Aorta (tissue), 5 donors: ENCODE results near the gene CACNB3. TPM values are rescaled to one million over a fixed set of nuclear protein-coding genes. Genes with fewer than 3 reads are reported as not detected.

Source experiments
- ATAC-seq: fragments of 200-7000 bp; cut with Tn5 transposase; one replicate; pipeline ENCODE4 v1.9.1; 2022; ENCODE audit warnings: moderate library complexity; ENCODE audit not compliant: low FRiP score
- DNase-seq, 2 donors: peaks; one replicate each; pipeline ENCODE4 v3.0.0-alpha.2; 2020
- H3K27ac ChIP-seq, 2 donors: one replicate each; pipeline ENCODE4 v1.5.1; 2013; ENCODE audit warnings: low read length in 2 of 2, mild to moderate bottlenecking in 2 of 2, moderate library complexity in 2 of 2, control low read depth in 1 of 2, inconsistent platforms in 1 of 2, low read depth in 1 of 2
- H3K27me3 ChIP-seq, 2 donors: one replicate each; pipeline ENCODE4 v1.6.1; 2013; ENCODE audit warnings: control low read depth in 1 of 2, low read length in 1 of 2, mild to moderate bottlenecking in 1 of 2, moderate library complexity in 1 of 2; ENCODE audit not compliant: insufficient read depth in 2 of 2, control insufficient read depth in 1 of 2
- H3K36me3 ChIP-seq, 2 donors: one replicate each; pipeline ENCODE4 v1.6.1; 2013; ENCODE audit warnings: control low read depth in 1 of 2, low read length in 1 of 2, mild to moderate bottlenecking in 1 of 2; ENCODE audit not compliant: insufficient read depth in 2 of 2, control insufficient read depth in 1 of 2
- H3K4me1 ChIP-seq, 2 donors: one replicate each; pipeline ENCODE4 v1.6.1; 2013; ENCODE audit warnings: low read length in 2 of 2, control low read depth in 1 of 2, mild to moderate bottlenecking in 1 of 2, moderate library complexity in 1 of 2; ENCODE audit not compliant: insufficient read depth in 2 of 2, control insufficient read depth in 1 of 2
- H3K4me3 ChIP-seq, 2 donors: one replicate each; pipeline ENCODE4 v1.5.1; 2013; ENCODE audit warnings: low read length in 2 of 2, control low read depth in 1 of 2, mild to moderate bottlenecking in 1 of 2
- H3K9me3 ChIP-seq: one replicate; pipeline ENCODE4 v1.6.1; 2013; ENCODE audit warnings: mild to moderate bottlenecking, low read length; ENCODE audit not compliant: control insufficient read depth
- WGBS, 2 donors: extraction: QIAGEN DNeasy Blood & Tissue Kit; methylation state at CpG; one replicate each; pipeline ENCODE4 v1.1.7; 2013; 5-methylcytosine and 5-hydroxymethylcytosine counted together
- intact Hi-C, 2 donors: fragments of 100-400 bp; cut with DNase I; formaldehyde crosslinking; loops; one replicate each; pipeline versions ENCODE4 v1.14.2 to v1.15.0; 2022
- polyA plus RNA-seq, 2 donors: library from polyadenylated mRNA; stranded (reverse); fragments of 200-250 nt; gene quantifications; one replicate each; pipeline ENCODE4 v1.2.3, GENCODE V29; 2013
- total RNA-seq, 2 donors: library from RNA; stranded (reverse); fragmentation: NEBNext Ultra II Directional; extraction: Animal tissue kit (Norgen Biotek cat#: 25700); gene quantifications; one replicate each; pipeline ENCODE4 v1.2.1, GENCODE V29; 2021
- donor health status: healthy with polysubstance abuse.
- donor health status: Bipolar disorder and iron deficiency.
- donor health status: DM: no; HTN: no; CAD: no.
- donor health status: DM: no; HTN: no; CAD: no.
- donor health status: DM: yes; HTN: yes; CAD: no.

The CACNB3 gene
- total and polyA plus RNA-seq, 4 donors = 7.3 to 39.3 (median 25.6) TPM

DNA sequence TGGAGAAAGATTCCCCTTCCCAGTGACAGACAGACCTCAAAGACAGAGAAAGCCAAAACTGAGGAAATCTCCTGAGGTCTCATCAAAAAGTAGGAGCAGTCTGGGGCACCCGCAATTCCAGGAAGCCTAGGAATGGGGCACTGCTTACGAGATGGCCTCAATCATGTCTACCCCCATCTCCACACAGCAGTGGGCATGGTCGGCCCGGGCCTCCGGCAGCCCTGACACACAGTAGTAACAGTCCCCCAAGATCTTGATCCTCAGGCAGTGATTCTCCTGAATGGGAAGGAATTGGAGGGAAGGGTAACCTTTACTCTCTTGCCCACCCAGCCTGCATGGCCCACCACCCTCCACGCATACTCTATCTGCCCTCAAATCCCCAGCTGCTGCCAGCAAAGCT, 41.3 kb upstream of the CACNB3 start:
- Histone ChIP-seq H3K4me1 (peaks cover 0 to 3% of the 10 kb centered on the region in 2 donors), H3K27ac (no peak overlapping the region), H3K27me3 (no peaks in the 10 kb centered on the region), H3K4me3 (no peak overlapping the region), H3K36me3 (peaks cover 2 to 11% of the 10 kb centered on the region in 2 donors), H3K9me3 (no peaks in the 10 kb centered on the region)
- WGBS, 2 donors = 85 to 88% methylated on average over 6 of the region's 6 CpGs
- no peak for DNase-seq
- no peak for ATAC-seq
- intact Hi-C loops = no loop called here

DNA sequence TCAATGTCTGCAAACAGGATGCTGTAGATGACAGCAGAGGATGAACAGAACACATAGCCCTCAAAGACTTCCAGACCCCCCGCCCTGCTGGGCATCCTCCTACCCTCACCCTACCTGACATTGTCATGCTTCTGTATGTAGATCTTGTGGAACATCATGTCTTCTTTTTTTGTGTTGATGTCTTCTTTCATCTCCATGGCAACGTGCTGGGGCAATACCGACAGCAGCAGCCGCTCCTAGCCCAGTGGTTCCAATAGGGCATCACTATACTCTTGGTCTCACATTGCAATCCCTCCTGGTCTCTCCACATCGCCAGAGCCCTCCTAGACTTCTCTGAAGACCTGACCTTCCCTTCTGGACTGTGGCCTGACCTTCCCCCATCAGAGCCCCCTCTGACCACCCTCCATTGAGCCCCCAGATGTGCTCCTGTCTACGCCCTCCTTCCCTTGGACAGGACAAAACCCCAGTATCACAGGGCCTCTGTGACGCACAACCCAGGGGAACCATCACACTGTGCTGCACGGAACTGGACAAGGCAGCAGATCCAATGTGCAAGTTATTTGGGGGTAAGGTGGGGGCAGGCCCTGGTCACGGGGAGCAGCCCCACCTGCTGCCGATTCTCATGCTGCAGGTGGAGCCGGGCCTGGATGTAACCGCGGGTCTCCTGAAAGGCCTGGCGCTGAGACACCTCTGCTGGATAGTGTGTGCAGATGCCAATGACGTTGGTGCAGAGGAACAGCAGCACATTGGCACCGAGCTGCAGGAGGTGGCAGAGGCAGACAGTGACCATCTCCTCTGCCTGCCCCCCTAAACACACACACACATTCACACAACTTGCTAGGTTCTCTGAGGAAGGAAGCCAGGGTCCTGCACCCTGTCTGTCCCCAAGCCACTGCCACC, 40.5 kb upstream of the CACNB3 start:
- Histone ChIP-seq H3K27ac (no peak overlapping the region), H3K27me3 (no peaks in the 10 kb centered on the region), H3K36me3 (peaks cover 2 to 12% of the 10 kb centered on the region in 2 donors), H3K4me3 (no peak overlapping the region), H3K9me3 (no peaks in the 10 kb centered on the region), H3K4me1 (peaks cover 0 to 3% of the 10 kb centered on the region in 2 donors)
- no peak for DNase-seq
- WGBS, 2 donors = 77 to 78% methylated on average over 16 of the region's 16 CpGs
- intact Hi-C loops = no loop called here
- no peak for ATAC-seq

DNA sequence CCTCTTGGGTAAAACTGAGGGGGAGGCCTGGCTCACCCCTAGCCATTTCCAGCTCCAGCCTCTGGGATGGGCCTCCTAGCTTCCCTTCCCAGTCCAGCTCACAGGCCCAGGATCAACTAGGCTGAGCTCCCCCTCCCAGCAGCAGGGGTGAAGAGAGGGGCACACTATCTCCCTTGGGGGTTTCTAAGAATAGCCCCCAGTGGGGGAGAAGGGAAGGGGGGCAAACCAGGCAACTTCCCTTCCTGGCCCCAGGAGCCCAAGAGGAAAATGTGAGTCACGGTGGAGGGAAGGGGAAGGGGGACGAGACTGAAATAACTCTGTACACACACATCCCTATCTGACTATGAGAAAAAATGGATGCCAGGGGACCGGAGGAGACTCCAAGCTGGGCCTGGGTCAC, 38.4 kb upstream of the CACNB3 start:
- H3K27ac ChIP-seq = peak overlapping the region; percentile 44 to 77
- intact Hi-C loops = no loop called here
- H3K4me3 ChIP-seq = no peak overlapping the region
- no peaks in the 10 kb centered on the region for H3K9me3 ChIP-seq
- H3K4me1 ChIP-seq = peaks cover 0 to 3% of the 10 kb centered on the region in 2 donors
- peaks cover 0 to 6% of the 10 kb centered on the region in 2 donors for H3K36me3 ChIP-seq
- 0 to 3% methylated on average over 3 of the region's 3 CpGs for WGBS, 2 donors
- DNase-seq (peak; percentile 88 to 89), ATAC-seq (peak; percentile 86)
- H3K27me3 ChIP-seq = no peaks in the 10 kb centered on the region

DNA sequence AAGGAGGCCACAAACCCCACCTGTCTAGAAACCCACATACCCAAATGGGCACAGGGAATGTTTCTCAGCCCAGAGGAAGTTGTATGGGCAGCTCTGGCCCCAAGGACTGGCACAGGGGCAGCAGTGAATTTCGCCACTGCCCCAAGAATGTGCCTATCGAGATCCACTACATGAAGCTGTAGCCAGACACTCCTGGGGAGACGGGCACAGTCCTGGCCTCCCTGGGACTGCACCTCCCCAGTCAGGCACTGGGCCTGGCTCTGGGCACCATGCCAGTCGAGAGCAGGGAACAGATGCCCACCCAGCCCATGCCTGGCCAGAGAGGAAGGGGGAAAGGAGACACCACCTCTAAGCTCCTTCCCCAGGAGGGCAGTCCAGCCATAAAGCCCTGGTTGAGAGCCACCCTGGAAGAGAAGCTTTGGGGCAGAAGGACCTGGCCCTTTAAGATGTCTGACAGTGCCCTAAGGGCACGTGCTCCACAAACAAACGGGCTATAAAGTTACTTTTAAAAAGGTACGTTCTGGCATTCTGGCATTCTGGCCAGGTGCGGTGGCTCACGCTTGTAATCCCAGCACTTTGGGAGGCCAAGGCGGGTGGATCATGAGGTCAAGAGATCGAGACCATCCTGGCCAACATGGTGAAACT, 37.8 kb upstream of the CACNB3 start:
- Histone ChIP-seq H3K36me3 (peaks cover 0 to 6% of the 10 kb centered on the region in 2 donors), H3K9me3 (no peaks in the 10 kb centered on the region), H3K27ac (peak overlapping the region; percentile 44 to 75), H3K4me3 (no peak overlapping the region), H3K4me1 (peaks cover 0 to 3% of the 10 kb centered on the region in 2 donors), H3K27me3 (no peaks in the 10 kb centered on the region)
- DNase-seq (no peak), ATAC-seq (no peak)
- intact Hi-C loops = no loop called here
- WGBS, 2 donors = 34 to 36% methylated on average over 11 of the region's 11 CpGs

DNA sequence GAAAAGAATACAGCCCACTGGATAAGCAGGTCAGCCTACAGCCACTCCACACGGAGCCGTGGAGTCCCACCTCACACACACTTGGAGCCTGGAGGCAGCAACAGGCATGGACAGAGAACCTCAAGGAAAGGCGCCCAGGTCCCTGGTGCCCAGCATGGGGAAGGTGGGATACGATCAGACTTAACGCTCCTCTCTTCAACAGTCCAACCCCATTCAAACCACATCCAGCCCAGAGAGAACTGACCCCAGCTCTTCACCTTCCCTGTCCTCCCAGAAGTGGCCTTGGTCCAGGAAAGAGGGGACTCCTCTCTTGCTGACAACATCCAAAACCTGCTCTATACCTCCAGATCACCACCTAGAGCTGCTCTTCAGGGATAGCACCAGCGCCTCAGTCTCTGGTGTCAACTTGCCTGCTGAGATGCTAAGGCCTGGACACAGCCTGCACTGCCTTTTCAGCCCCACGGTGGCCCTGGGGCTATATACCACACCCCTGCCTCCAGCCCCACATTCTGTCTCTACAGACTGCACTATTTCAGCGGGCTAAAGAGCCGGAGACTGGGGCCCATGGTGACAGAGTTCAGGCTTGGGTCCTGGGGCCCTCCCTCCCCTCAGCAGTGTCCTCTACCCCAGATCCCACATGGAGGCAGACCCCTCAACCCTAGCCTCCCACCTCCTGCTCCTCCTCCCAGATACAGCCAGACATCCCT, 36.4 kb upstream of the CACNB3 start:
- no peak for DNase-seq
- H3K27ac ChIP-seq = peak overlapping the region in 1 of 2 donors; percentile 18
- H3K36me3 ChIP-seq = peaks cover 0 to 5% of the 10 kb centered on the region in 2 donors
- H3K4me3 ChIP-seq = no peak overlapping the region
- H3K4me1 ChIP-seq = peaks cover 0 to 3% of the 10 kb centered on the region in 2 donors
- intact Hi-C loops = no loop called here
- ATAC-seq = no peak
- H3K9me3 ChIP-seq = no peaks in the 10 kb centered on the region
- 60 to 61% methylated on average over 7 to 9 of the region's 9 CpGs for WGBS, 2 donors
- no peaks in the 10 kb centered on the region for H3K27me3 ChIP-seq

DNA sequence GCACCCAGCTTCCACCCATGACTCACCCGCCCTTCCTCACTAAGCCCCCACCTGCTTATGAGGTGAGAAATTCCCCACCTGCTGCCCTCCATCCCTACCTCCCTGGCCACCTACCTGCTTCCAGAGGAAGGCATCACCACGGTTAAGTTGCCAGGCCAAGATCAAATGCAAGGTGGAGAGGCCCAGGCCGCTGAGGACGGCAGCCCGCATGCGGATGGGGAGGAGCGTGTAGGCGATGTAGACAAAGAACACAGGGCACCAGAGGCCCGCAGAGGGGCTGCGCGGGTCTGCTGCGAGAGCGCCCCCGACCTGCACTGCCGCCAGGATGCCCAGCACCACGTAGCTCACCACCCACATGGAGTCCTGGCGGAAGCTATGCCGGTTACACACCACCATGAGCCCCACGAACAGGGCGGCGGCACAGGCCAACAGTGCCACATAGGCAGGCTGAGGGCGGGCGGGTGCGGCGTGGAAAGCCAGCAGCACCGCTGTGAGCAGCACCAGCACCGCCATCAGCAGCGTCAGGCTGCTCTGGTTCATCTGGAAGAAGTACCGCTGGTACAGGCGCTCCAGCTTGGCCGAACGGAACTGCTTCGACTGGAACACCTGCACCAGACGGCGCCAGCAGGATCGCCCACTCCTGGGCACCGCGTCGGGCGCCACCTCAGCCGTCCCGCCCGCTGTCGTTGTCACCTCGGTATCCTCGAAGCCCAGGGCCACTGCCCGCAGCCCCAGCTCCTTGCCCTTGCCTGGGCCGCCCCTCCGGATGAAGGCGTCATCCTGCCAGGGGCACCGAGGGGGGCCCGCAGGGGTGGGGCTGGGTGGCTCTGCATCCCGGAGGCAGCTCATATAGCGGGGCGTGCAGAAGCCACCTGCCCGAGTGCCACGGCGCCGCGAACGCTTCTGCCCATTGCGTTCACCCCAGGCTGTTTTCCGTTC, 35.6 kb upstream of the CACNB3 start:
- Histone ChIP-seq H3K27me3 (no peaks in the 10 kb centered on the region), H3K9me3 (no peaks in the 10 kb centered on the region), H3K4me1 (peaks cover 0 to 3% of the 10 kb centered on the region in 2 donors), H3K27ac (no peak overlapping the region), H3K36me3 (peaks cover 0 to 4% of the 10 kb centered on the region in 2 donors), H3K4me3 (no peak overlapping the region)
- DNase-seq (no peak), ATAC-seq (no peak)
- 82 to 87% methylated on average over 63 of the region's 63 CpGs for WGBS, 2 donors
- intact Hi-C loops = no loop called here

DNA sequence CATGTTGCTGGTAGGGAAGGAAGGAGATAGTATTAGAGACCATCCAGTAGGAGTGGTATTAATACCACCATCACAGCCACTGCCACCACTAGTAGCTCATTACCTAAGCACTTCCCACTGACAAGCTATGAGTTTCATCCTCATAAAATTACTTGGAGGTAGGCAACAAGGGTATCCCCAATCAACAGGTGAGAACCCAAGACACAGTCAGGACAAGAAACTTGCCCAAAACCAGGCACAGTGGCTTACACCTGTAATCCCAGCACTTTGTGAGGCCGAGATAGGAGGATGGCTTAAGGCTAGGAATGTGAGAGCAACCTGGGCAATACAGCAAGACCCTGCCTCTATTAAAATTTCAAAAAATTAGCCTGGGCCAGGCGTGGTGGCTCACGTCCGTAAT, 34.9 kb upstream of the CACNB3 start:
- Histone ChIP-seq H3K36me3 (peaks cover 0 to 4% of the 10 kb centered on the region in 2 donors), H3K4me3 (no peak overlapping the region), H3K27me3 (no peaks in the 10 kb centered on the region), H3K4me1 (peaks cover 0 to 3% of the 10 kb centered on the region in 2 donors), H3K27ac (no peak overlapping the region), H3K9me3 (no peaks in the 10 kb centered on the region)
- intact Hi-C loops = no loop called here
- 87 to 93% methylated on average over 4 of the region's 4 CpGs for WGBS, 2 donors
- DNase-seq = no peak
- ATAC-seq = no peak
